ENCODE measurements around the gene PLET1. TPM values are rescaled to one million over a fixed set of nuclear protein-coding genes. Genes with fewer than 3 reads are reported as not detected.

Gene PLET1
- total and polyA plus RNA-seq, 2 of the 8 experiments (the other 6 are each of a cell fraction or from before 2014, with no cell fraction given), result not detected

GRCh38 chr11:112212290-112212689 is 48.4 kb downstream of the PLET1 start:
- 69% methylated on average over 3 of the region's 3 CpGs; no CpG with 5 or more reads in 1 of the 2 experiments for WGBS, 2 experiments (ENCODE audit: extremely low coverage in 1 of 2, insufficient coverage in 1 of 2, insufficient read length in 1 of 2, insufficient replicate concordance in 2 of 2, low coverage in 1 of 2, low lambda C conversion rate in 2 of 2, missing lambda C conversion rate in 1 of 2)
- no peak overlapping the region for H3K4me2 ChIP-seq (ENCODE audit: insufficient read depth in 1 of 2, low read depth in 2 of 2, low read length in 2 of 2)

More at GRCh38 chr11:112212290-112212689, 48.4 kb downstream of the PLET1 start:
- Histone ChIP-seq H3K27me3 (replicated peaks in 1 of 4; ENCODE audit: control insufficient read depth in 3 of 4, extremely low read depth in 1 of 4, insufficient read depth in 3 of 4, low read length in 3 of 4) (no peaks in the 10 kb centered on the region), H3K23ac (ENCODE audit: insufficient read length) (no peak overlapping the region), H2BK5ac (ENCODE audit: low read depth, low read length) (no peak overlapping the region), H4K8ac (ENCODE audit: extremely low read depth, insufficient read depth, low read length) (no peak overlapping the region), H3K14ac (ENCODE audit: insufficient read length) (no peak overlapping the region), H3K56ac (replicated peaks; ENCODE audit: insufficient read length, low read depth, low read length) (no peak overlapping the region), H3K4ac (replicated peaks; ENCODE audit: insufficient read length, low read depth, low read length) (no peak overlapping the region), H3K9ac (replicated peaks in 1 of 4; ENCODE audit: extremely low read depth in 1 of 4, low read depth in 3 of 4, low read length in 3 of 4) (no peak overlapping the region), H3K23me2 (ENCODE audit: low read depth, low read length) (no peaks in the 10 kb centered on the region; the same call in 1 of the 2 replicates), H3K36me3 (ENCODE audit: control insufficient read depth in 2 of 4, insufficient read depth in 4 of 4, low read length in 3 of 4) (no peaks in the 10 kb centered on the region), H4K91ac (replicated peaks; ENCODE audit: insufficient read length, low read length) (no peak overlapping the region), H2BK15ac (ENCODE audit: low read length) (no peak overlapping the region), H2BK12ac (ENCODE audit: low read depth, low read length) (no peak overlapping the region), H3K79me2 (ENCODE audit: control insufficient read depth in 1 of 2, insufficient read depth in 2 of 2, low read length in 2 of 2) (no peaks in the 10 kb centered on the region), H3K4me1 (replicated peaks in 1 of 4; ENCODE audit: control insufficient read depth in 3 of 4, insufficient read depth in 4 of 4, low read length in 3 of 4) (no peaks in the 10 kb centered on the region), H4K20me1 (replicated peaks in 1 of 2; ENCODE audit: control insufficient read depth in 1 of 2, insufficient read depth in 2 of 2, low read length in 2 of 2) (no peaks in the 10 kb centered on the region), H2AK5ac (ENCODE audit: low read depth, low read length) (no peak overlapping the region), H2AFZ (ENCODE audit: low read length) (no peak overlapping the region), H4K5ac (ENCODE audit: insufficient read length, low read depth, low read length) (no peak overlapping the region), H2BK20ac (ENCODE audit: low read length) (no peak overlapping the region), H3K9me3 (ENCODE audit: insufficient read depth in 2 of 2, low read depth in 1 of 2, low read length in 1 of 2) (no peaks in the 10 kb centered on the region), H3K27ac (ENCODE audit: low read depth, low read length) (no peak overlapping the region), H3K18ac (ENCODE audit: extremely low read depth, low read length) (no peak overlapping the region), H3K4me3 (ENCODE audit: extremely low read depth in 1 of 4, insufficient read depth in 2 of 4, low read depth in 3 of 4, low read length in 4 of 4) (no peak overlapping the region), H2BK120ac (replicated peaks; ENCODE audit: low read depth, low read length) (no peak overlapping the region), H3K79me1 (ENCODE audit: low read depth, low read length) (no peaks in the 10 kb centered on the region)
- DNase-seq (ENCODE audit: low read depth in 1 of 2, low spot score in 2 of 2), result no peak
- FAIRE-seq, result no peak
- POLR2A ChIA-PET (ENCODE audit: partially characterized antibody), result interaction anchor here (1.1 kb wide), 1 partner anchor 14 kb away, joined by 3 read pairs; the partner anchor contains the start of gene PTS
- TF ChIP-seq HDAC2 (IDR thresholded peaks at IDR 0.05; ENCODE audit: borderline replicate concordance in 1 of 2, low read depth in 2 of 2, low read length in 2 of 2) (no peak), CTCF (IDR thresholded peaks at IDR 0.05; ENCODE audit: control extremely low read depth in 1 of 3, insufficient read depth in 1 of 3, low read depth in 1 of 3, low read length in 3 of 3) (no peak)
- CTCF ChIA-PET (ENCODE audit: partially characterized antibody), result interaction anchor here (0.5 to 1.6 kb wide), 3 partner anchors 68 to 746 kb away, joined by 3 to 5 read pairs (median 3); no protein-coding TSS in a partner anchor
